Measurements from ENCODE around the gene PDSS2. TPM values are rescaled to one million over a fixed set of nuclear protein-coding genes. Genes with fewer than 3 reads are reported as not detected.
"Not testable (repeated sequence)": the region's sequence is repeated elsewhere in the genome, so short reads cannot be mapped to it uniquely, and the experiment has no call there.

Gene PDSS2
- total RNA-seq, 2 experiments from 2014 or later = 10.9 to 13.9 TPM

DNA sequence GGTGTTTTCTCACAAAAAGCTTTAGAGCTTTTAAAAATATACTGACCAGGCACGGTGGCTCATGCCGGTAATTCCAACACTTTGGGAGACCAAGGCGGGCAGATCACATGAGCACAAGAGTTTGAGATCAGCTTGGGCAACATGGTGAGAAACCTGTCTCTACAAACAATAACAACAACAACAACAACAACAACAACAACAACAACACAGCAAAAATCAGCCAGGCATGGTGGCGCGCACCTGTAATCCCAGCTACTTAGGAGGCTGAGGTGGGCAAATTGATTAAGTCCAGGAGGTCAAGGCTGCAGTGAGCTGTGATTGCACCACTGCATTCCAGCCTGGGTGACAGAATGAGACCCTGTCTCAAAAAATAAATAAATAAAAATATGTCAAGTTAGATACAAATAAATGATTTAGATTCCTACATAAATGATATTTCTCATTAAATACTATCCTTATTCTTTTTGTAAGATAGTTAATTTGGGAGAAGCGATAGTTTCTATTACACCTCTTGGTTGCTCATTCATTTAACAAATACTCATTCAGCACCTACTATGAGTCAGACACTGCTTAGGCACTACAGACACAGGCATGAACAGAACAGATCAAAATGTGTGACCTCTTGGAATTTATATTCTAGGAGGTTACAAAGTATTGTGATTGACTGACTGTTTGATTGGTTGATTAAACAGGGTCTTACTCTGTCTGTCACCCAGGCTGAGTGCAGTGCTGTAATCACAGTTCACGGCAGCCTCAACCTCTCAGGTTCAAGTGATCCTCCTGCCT is 260.5 kb downstream of the PDSS2 start:
- Mint-ChIP-seq H3K9me3 (no peaks in the 10 kb centered on the region), H3K4me1 (no peaks in the 10 kb centered on the region), H3K36me3 (ENCODE audit: low read depth) (no peaks in the 10 kb centered on the region), H3K4me3 (no peak overlapping the region), H3K27me3 (no peaks in the 10 kb centered on the region), H3K27ac (no peak overlapping the region)
- no peak for DNase-seq
- ChIA-PET POLR2A (no interaction called here), CTCF (no interaction called here)

- no peaks in the 10 kb centered on the region for H3K4me1 Mint-ChIP-seq
- no peaks in the 10 kb centered on the region for H3K9me3 Mint-ChIP-seq
- DNase-seq = no peak
- no peaks in the 10 kb centered on the region for H3K27me3 Mint-ChIP-seq
- no peak overlapping the region for H3K4me3 Mint-ChIP-seq
- ChIA-PET POLR2A (no interaction called here), CTCF (interaction anchor here (1.2 kb wide), 1 partner anchor 16 kb away, joined by 4 read pairs; no protein-coding TSS in a partner anchor)
- H3K36me3 Mint-ChIP-seq (ENCODE audit: low read depth) = no peaks in the 10 kb centered on the region
- no peak overlapping the region for H3K27ac Mint-ChIP-seq
Observed at GRCh38 chr6:107196152-107196551, 263.2 kb downstream of the PDSS2 start.

GRCh38 chr6:107194723-107195122 is 264.6 kb downstream of the PDSS2 start:
- POLR2A ChIA-PET; H3K4me1 Mint-ChIP-seq; CTCF ChIA-PET; DNase-seq; H3K4me3 Mint-ChIP-seq; H3K36me3 Mint-ChIP-seq (ENCODE audit: low read depth); H3K27ac Mint-ChIP-seq; H3K27me3 Mint-ChIP-seq; H3K9me3 Mint-ChIP-seq: not testable (repeated sequence)

- no peaks in the 10 kb centered on the region for H3K27me3 Mint-ChIP-seq
- H3K4me3 Mint-ChIP-seq = no peak overlapping the region
- no peak overlapping the region for H3K27ac Mint-ChIP-seq
- no peaks in the 10 kb centered on the region for H3K9me3 Mint-ChIP-seq
- POLR2A ChIA-PET = no interaction called here
- CTCF ChIA-PET = no interaction called here
- H3K36me3 Mint-ChIP-seq (ENCODE audit: low read depth) = no peaks in the 10 kb centered on the region
- H3K4me1 Mint-ChIP-seq = no peaks in the 10 kb centered on the region
- DNase-seq = no peak
Observed at GRCh38 chr6:107192830-107193229, 266.5 kb downstream of the PDSS2 start.

DNA sequence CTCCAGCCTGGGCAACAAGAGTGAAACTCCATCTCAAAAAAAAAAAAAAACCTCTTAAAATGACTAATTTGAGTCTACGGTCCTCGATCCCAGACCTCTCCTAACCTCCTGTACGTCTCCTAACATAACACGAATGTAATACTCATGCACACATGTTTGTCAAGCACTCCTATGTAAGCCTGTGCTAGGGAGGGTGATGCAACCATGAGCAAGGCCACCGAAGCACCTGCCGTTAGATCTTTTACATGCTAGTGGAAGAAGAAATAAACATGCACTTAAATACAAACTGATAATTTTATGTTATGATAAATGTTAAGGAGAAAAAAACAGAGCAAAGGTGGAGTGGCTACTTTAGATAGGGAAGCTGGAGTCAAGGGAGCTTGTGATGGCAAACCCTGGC is 271.7 kb downstream of the PDSS2 start:
- POLR2A ChIA-PET = no interaction called here
- Mint-ChIP-seq H3K36me3 (ENCODE audit: low read depth) (no peaks in the 10 kb centered on the region), H3K27me3 (no peaks in the 10 kb centered on the region), H3K4me1 (no peaks in the 10 kb centered on the region), H3K9me3 (no peaks in the 10 kb centered on the region), H3K27ac (no peak overlapping the region), H3K4me3 (no peak overlapping the region)
- CTCF ChIA-PET = interaction anchor here (0.6 to 0.7 kb wide), 2 partner anchors 37 to 727 kb away, joined by 3 read pairs; no protein-coding TSS in a partner anchor
- DNase-seq = no peak

DNA sequence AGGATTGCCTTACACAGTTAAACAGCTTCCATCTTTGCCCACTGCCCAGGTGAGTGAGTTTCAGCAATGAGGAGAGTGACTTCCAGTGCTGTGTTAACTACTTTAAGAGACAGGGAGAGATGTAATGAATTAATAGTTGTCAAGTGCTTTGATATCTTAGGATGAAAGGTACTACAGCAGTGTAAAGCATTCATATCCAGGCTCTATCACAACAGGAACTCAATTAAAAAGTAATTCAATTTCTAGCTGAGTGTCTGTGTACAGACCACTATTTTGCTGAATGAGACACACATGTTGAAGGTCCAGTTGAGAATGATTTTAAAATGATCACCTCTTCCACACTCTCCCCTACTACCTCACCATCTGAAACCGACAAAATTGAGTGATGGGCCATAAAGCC is 273.3 kb downstream of the PDSS2 start:
- Mint-ChIP-seq H3K27ac (no peak overlapping the region), H3K9me3 (no peaks in the 10 kb centered on the region), H3K36me3 (ENCODE audit: low read depth) (no peaks in the 10 kb centered on the region), H3K4me3 (no peak overlapping the region), H3K4me1 (no peaks in the 10 kb centered on the region), H3K27me3 (no peaks in the 10 kb centered on the region)
- POLR2A ChIA-PET = no interaction called here
- CTCF ChIA-PET = no interaction called here
- no peak for DNase-seq

DNA sequence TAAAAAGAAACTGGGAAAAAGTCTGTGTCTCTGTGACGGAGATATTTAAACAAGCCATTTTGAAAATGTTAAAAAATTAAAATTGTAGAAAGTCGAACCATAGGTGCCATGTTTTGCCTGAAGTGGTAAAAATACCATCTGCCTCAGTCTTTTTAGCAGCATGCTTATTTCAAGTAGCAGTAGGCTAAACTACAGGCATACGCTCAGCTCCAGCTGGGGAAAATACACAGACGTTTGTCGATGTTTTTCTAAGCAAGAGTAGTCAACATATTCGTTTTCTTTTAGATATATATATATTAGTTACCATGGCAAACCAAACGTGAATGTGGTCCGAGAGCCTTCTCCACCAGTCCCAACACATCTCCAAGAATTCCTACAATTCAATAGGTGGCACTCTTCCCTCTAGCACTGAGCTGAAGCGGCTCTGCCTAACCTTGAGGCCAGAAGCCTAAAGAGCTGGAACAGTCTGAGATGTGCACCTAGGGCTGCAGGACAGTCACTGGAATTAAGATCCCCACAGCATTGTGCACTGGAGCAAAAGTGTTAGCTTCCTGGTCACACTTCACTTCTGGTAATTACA is 273.9 kb downstream of the PDSS2 start:
- Mint-ChIP-seq H3K27ac (no peak overlapping the region), H3K36me3 (ENCODE audit: low read depth) (no peaks in the 10 kb centered on the region), H3K27me3 (no peaks in the 10 kb centered on the region), H3K4me1 (no peaks in the 10 kb centered on the region), H3K4me3 (no peak overlapping the region), H3K9me3 (no peaks in the 10 kb centered on the region)
- ChIA-PET POLR2A (no interaction called here), CTCF (no interaction called here)
- DNase-seq = no peak

- Mint-ChIP-seq H3K36me3 (ENCODE audit: low read depth) (no peaks in the 10 kb centered on the region), H3K27ac (no peak overlapping the region), H3K4me1 (no peaks in the 10 kb centered on the region), H3K27me3 (no peaks in the 10 kb centered on the region), H3K9me3 (no peaks in the 10 kb centered on the region), H3K4me3 (no peak overlapping the region)
- no peak for DNase-seq
- POLR2A ChIA-PET = no interaction called here
- CTCF ChIA-PET = no interaction called here
Observed at GRCh38 chr6:107184435-107184834, 274.9 kb downstream of the PDSS2 start.

- no peak for DNase-seq
- H3K27ac Mint-ChIP-seq = no peak overlapping the region
- no peaks in the 10 kb centered on the region for H3K4me1 Mint-ChIP-seq
- H3K4me3 Mint-ChIP-seq = no peak overlapping the region
- H3K9me3 Mint-ChIP-seq = no peaks in the 10 kb centered on the region
- no peaks in the 10 kb centered on the region for H3K36me3 Mint-ChIP-seq (ENCODE audit: low read depth)
- ChIA-PET CTCF (interaction anchor here (0.6 kb wide), 1 partner anchor 149 kb away, joined by 3 read pairs; no protein-coding TSS in a partner anchor), POLR2A (no interaction called here)
- no peaks in the 10 kb centered on the region for H3K27me3 Mint-ChIP-seq
Observed at GRCh38 chr6:107180099-107180498, 279.3 kb downstream of the PDSS2 start.

GRCh38 chr6:107179004-107179403 is 280.4 kb downstream of the PDSS2 start:
- ChIA-PET POLR2A (no interaction called here), CTCF (interaction anchor here (1.1 kb wide), 1 partner anchor 20 kb away, joined by 3 read pairs; no protein-coding TSS in a partner anchor)
- Mint-ChIP-seq H3K9me3 (no peaks in the 10 kb centered on the region), H3K4me3 (no peak overlapping the region), H3K36me3 (ENCODE audit: low read depth) (no peaks in the 10 kb centered on the region), H3K4me1 (no peaks in the 10 kb centered on the region), H3K27me3 (no peaks in the 10 kb centered on the region), H3K27ac (no peak overlapping the region)
- DNase-seq = no peak

DNA sequence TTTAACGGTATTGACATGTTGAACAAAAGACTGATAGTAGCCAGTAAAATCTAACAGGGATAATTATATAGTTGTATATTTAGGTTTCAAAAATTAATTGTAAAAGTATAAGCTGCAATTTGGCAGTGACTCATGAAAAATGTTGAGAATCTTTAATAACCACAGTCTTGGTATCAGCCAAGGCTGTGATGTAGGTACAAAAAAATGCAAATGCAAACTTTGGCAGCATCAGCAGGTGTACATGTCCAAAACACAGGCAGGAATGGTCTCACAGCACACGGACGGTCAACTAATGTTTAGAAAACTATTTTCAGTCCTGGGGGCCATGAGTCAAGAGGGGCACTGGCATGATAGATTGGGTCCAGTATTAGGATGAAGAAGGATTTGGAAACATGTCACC is 285.6 kb downstream of the PDSS2 start:
- no peaks in the 10 kb centered on the region for H3K4me1 Mint-ChIP-seq
- CTCF ChIA-PET = no interaction called here
- POLR2A ChIA-PET = no interaction called here
- DNase-seq = no peak
- no peaks in the 10 kb centered on the region for H3K36me3 Mint-ChIP-seq (ENCODE audit: low read depth)
- H3K27ac Mint-ChIP-seq = no peak overlapping the region
- H3K9me3 Mint-ChIP-seq = no peaks in the 10 kb centered on the region
- no peaks in the 10 kb centered on the region for H3K27me3 Mint-ChIP-seq
- no peak overlapping the region for H3K4me3 Mint-ChIP-seq

GRCh38 chr6:107171513-107171912 is 287.9 kb downstream of the PDSS2 start:
- Mint-ChIP-seq H3K27ac (no peak overlapping the region), H3K36me3 (ENCODE audit: low read depth) (no peaks in the 10 kb centered on the region), H3K9me3 (no peaks in the 10 kb centered on the region), H3K27me3 (no peaks in the 10 kb centered on the region), H3K4me1 (no peaks in the 10 kb centered on the region), H3K4me3 (no peak overlapping the region)
- DNase-seq = no peak
- CTCF ChIA-PET = no interaction called here
- POLR2A ChIA-PET = no interaction called here

DNA sequence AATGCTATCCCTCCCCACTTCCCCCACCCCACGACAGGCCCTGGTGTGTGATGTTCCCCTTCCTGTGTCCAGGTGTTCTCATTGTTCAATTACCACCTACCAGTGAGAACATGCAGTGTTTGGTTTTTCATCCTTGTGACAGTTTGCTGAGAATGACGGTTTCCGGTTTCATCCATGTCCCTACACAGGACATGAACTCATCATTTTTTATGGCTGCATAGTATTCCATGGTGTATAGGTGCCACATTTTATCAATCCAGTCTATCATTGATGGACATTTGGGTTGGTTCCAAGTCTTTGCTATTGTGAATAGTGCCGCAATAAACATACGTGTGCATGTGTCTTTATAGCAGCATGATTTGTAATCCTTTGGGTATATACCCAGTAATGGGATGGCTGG is 295.1 kb downstream of the PDSS2 start:
- H3K9me3 Mint-ChIP-seq; DNase-seq; H3K4me3 Mint-ChIP-seq; H3K4me1 Mint-ChIP-seq; H3K27ac Mint-ChIP-seq; CTCF ChIA-PET; H3K27me3 Mint-ChIP-seq; H3K36me3 Mint-ChIP-seq (ENCODE audit: low read depth); POLR2A ChIA-PET: not testable (repeated sequence)

DNA sequence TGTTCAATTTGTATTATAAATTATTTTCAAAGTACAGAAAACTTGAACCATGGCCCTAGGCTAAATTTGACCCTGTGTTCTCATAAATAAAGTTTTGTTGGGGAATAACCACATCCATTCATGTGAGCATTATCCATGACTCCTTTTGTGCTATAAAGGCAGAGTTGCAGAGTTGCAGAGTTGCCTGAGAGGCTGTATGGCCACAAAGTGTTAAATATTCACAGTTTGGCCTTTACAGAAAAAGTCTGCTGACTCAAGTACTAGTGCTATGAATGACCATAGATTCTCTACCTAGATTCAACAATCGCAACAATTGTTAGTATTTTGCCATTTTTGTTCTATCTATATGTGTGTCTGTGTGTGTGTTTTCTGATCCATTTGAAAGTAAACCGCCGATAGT is 297.8 kb downstream of the PDSS2 start:
- ChIA-PET POLR2A (no interaction called here), CTCF (no interaction called here)
- no peak for DNase-seq
- H3K27me3 Mint-ChIP-seq = no peaks in the 10 kb centered on the region
- no peak overlapping the region for H3K27ac Mint-ChIP-seq
- H3K4me3 Mint-ChIP-seq = no peak overlapping the region
- H3K9me3 Mint-ChIP-seq = no peaks in the 10 kb centered on the region
- no peaks in the 10 kb centered on the region for H3K36me3 Mint-ChIP-seq (ENCODE audit: low read depth)
- no peaks in the 10 kb centered on the region for H3K4me1 Mint-ChIP-seq
